HG02884 (cell line): ENCODE data around the gene ZHX3.
A peak's percentile ranks its signal among the peaks of the same experiment; 100 is the strongest.

Experiments used
- ATAC-seq: cut with Tn5 transposase; IDR thresholded peaks from one replicate; pipeline ENCODE4 v1.9.1; 2021; ENCODE audit warnings: mild to moderate bottlenecking, moderate library complexity; ENCODE audit not compliant: unreplicated experiment

The ZHX3 gene

GRCh38 chr20:41158082-41158625, 159.4 kb downstream of the ZHX3 start:
- no peak for ATAC-seq

DNA sequence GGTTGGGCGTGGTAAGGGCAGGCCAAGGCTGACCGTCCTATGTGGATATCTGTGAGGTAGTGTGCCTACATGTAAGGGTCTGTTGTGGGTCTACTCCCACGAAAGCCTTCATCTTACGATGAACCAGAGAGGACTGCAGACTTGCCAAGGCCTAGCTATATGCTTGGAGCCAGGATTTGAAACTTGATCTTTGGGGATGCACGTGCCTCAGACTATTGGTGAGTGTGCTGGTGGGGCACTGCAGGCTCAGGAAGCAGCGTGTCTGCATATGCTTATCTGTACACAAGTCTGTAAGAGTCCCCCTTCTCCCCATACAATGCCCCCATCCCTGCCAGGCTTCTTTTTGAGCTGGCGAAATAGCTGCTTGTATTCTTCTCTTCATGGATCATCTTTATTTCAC, 162.3 kb downstream of the ZHX3 start:
- ATAC-seq: no peak

GRCh38 chr20:41154436-41155176, 162.9 kb downstream of the ZHX3 start:
- ATAC-seq: no peak

GRCh38 chr20:41152108-41152757, 165.3 kb downstream of the ZHX3 start:
- ATAC-seq: no peak

- ATAC-seq: no peak
Observed at GRCh38 chr20:41151134-41151869, 166.2 kb downstream of the ZHX3 start.

- peak; percentile 58 for ATAC-seq
Observed at GRCh38 chr20:41150664-41151063, 166.9 kb downstream of the ZHX3 start.

- ATAC-seq: no peak
Observed at GRCh38 chr20:41148942-41149341, 168.6 kb downstream of the ZHX3 start.

- no peak for ATAC-seq
Observed at GRCh38 chr20:41147767-41148191, 169.8 kb downstream of the ZHX3 start.

DNA sequence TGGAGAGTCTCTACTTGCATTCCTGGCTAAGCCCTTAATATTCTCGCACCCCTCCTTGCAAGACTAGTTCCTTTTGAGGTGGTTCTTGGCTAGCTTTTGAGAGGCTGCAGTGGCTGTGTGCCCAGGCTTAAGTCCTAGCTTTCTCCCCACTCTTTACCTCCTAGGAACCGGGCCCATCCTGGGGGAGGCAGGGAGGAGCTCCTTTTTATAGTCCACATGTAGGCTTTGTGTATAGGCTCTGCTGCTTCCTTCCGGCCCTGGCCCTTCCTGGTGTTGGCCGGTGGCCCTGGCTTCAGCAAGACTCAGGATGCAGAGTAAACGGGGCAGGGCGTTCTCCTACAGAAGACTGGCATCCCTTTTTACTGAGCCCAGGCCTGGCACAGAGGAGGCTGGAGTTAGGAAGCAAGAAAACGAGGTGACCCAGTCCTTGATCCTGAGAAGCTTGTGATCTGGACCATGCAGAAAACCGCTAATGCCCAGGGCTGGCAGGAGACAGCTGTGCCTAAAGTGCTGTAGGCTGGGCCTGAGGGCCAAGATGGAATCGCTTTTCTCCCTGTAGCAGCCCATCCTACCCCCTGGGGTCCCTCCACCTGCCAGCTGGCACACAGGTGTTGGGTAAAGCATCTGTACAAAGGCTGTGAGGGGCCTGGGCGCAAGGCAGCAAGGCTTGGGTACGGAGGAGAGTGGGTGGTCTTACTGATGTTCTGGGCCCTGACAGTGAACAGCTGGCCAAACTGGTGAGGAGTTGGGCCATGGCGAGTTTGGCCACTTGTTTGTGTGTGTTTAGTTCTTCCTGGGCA, 171.5 kb downstream of the ZHX3 start:
- ATAC-seq: no peak

- ATAC-seq: no peak
Observed at GRCh38 chr20:41145317-41145716, 172.2 kb downstream of the ZHX3 start.

DNA sequence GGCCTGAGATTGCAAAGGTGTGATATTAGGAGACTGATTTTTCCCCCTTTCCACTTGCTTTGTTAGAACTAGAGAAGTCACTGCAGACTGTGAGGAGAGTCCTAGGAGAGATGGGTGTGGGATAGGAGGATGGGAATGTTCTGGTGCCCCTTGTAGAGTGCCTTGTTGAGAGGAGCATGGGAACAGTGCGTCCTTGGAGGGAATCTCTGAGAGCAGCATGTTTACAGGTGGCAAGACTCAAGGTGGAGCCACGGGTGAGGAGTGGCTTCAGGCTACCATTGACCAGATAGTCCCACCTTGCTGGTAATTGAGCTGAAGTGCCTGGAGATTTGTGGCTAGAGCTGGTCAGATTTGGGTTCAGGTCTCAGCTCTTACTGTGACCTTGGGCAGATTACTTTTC, 174.2 kb downstream of the ZHX3 start:
- ATAC-seq: no peak

DNA sequence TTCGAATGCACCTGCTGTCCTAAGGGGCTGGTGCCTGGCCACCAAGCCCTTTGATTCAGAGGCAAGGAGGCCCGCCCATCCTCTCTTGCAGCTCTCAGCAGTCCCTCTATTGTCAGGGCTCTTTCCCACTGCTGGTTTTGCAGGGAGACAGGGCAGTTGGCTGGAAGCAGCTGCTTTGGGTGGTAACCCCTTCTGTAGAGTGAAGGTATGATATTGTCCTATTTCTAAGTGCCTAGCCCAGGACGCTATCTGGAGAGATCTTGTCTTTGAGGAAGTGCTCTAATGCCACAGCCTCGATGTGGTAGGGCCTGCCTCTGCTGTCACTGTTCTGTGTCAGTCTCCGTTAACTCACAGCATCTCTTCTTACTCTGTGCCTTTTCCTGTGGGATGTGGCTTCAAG, 174.6 kb downstream of the ZHX3 start:
- ATAC-seq: no peak

GRCh38 chr20:41142245-41142644, 175.3 kb downstream of the ZHX3 start:
- ATAC-seq: no peak

DNA sequence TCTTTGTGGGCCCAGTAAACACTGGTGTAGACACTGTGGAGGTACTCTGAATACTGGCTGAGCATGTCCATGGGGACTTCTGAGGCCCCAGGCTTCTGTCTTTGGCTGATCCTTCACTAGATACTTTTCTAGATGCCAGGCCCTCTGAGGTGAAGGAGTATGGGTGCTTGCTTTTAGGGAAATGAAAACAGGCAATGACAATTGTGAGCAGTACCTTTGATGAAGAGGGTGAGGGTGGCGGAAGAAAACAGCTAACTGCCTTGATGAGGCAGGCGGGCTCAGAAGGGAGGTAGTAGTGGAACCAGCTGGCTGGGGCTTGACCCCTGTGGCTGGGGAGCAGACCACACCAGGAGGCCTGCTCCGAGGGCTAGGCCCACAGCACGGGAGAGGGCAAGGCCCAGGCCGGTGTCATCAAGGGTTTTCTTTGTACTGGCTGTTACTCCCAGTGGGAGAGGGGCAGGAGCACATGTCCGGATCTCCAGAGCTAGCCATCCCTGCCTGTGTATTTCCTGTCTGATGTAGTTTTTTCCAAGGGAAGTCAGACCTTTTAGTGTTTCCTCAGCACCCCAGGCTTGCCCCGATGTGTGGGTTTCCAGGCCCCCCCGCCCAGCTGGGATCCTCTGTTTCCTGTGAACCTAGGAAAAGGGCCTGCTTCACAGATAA, 176.2 kb downstream of the ZHX3 start:
- ATAC-seq: no peak

GRCh38 chr20:41140226-41141133, 177.1 kb downstream of the ZHX3 start:
- no peak for ATAC-seq

GRCh38 chr20:41139227-41140093, 178.1 kb downstream of the ZHX3 start:
- no peak for ATAC-seq

GRCh38 chr20:41138475-41139226, 178.9 kb downstream of the ZHX3 start:
- no peak for ATAC-seq
